ENCODE measurements around the gene SHBG. TPM values are rescaled to one million over a fixed set of nuclear protein-coding genes. Genes with fewer than 3 reads are reported as not detected.

The SHBG gene
- 1 to 10 TPM in 1 of 4 donors, under 1 TPM in 1, not detected in 2; 0.21 to 1.1 TPM for total RNA-seq

- TF ChIP-seq POLR2A (IDR thresholded peaks at IDR 0.05) (no peak), CTCF (IDR thresholded peaks at IDR 0.05) (no peak)
- Histone ChIP-seq H3K4me1 (no peaks in the 10 kb centered on the region), H3K4me3 (no peak within 1 kb of the TSS), H3K9me3 (no peaks in the 10 kb centered on the region), H3K27ac (no peak within 1 kb of the TSS), H3K27me3 (no peaks in the 10 kb centered on the region), H3K36me3 (no peaks in the 10 kb centered on the region)
- intact Hi-C loops (cut with DNase I; ENCODE audit: low total_unique reads): loop anchor here (5.0 kb wide), 1 partner anchor 57 kb away; the partner anchor contains the start of genes TP53 and WRAP53
- no peak for DNase-seq
Observed at GRCh38 chr17:7629939-7630571, at the start of gene SHBG. SHBG (plus strand) TSS chr17:7630135; CDS start chr17:7630173, 38 bp downstream.

DNA sequence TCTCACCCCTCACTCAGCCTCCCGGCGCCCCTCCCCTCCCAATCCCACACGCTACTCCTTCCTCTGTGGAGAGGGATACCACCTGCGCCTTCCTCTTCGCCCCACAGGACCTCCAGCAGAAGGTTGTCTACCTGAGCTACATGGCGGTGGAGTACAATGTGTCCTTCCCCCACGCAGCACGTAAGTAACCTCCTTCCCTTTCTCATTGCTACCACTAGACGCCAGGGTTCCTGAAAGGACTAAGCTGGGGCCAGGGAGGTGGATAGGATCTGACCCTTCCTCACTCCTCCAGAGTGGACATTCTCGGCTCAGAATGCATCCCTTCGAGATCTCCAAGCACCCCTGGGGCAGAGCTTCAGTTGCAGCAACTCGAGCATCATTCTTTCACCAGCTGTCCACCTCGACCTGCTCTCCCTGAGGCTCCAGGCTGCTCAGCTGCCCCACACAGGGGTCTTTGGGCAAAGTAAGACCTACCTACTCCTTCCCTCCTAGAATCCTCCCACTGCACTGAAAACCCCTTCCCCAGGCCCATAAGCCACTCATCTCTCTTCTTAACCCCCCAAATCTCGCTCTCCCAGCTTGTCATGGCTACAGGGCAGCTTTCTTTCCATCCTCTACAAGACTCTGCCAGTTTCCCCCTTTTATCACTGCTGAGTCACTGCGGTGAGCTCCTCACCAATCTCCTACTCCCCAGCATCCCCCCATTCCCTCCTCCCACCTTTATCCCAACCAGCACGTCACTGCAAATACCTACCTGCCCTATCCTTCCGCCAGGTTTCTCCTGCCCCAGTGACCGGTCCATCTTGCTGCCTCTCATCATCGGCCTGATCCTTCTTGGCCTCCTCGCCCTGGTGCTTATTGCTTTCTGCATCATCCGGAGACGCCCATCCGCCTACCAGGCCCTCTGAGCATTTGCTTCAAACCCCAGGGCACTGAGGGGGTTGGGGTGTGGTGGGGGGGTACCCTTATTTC lies 49.0 kb upstream of the SHBG start:
- intact Hi-C loops (cut with DNase I; ENCODE audit: low total_unique reads): loop anchor here (10.0 kb wide), 1 partner anchor 226 kb away; the partner anchor contains the start of genes KCTD11 and TMEM95
- Histone ChIP-seq H3K27ac (peak overlapping the region; percentile 76 to 96), H3K4me1 (peaks cover 7% of the 10 kb centered on the region in 2 donors), H3K27me3 (no peaks in the 10 kb centered on the region), H3K36me3 (no peaks in the 10 kb centered on the region), H3K4me3 (no peak overlapping the region), H3K9me3 (no peaks in the 10 kb centered on the region)
- DNase-seq: no peak
- TF ChIP-seq POLR2A (IDR thresholded peaks at IDR 0.05) (no peak), CTCF (IDR thresholded peaks at IDR 0.05) (no peak)

- TF ChIP-seq POLR2A (IDR thresholded peaks at IDR 0.05) (no peak), CTCF (IDR thresholded peaks at IDR 0.05) (no peak)
- no peaks in the 10 kb centered on the region for H3K36me3 ChIP-seq
- peak overlapping the region; percentile 96 for H3K27ac ChIP-seq
- no peaks in the 10 kb centered on the region for H3K27me3 ChIP-seq
- no peaks in the 10 kb centered on the region for H3K9me3 ChIP-seq
- peaks cover 7% of the 10 kb centered on the region in 2 donors for H3K4me1 ChIP-seq
- H3K4me3 ChIP-seq: peak overlapping the region; percentile 64 to 66
- peak in 1 of 2 donors; percentile 49 for DNase-seq
- intact Hi-C loops (cut with DNase I; ENCODE audit: low total_unique reads): loop anchor here (10.0 kb wide), 1 partner anchor 228 kb away; the partner anchor contains the start of genes KCTD11 and TMEM95
Observed at GRCh38 chr17:7582396-7583252, 47.3 kb upstream of the SHBG start.

DNA sequence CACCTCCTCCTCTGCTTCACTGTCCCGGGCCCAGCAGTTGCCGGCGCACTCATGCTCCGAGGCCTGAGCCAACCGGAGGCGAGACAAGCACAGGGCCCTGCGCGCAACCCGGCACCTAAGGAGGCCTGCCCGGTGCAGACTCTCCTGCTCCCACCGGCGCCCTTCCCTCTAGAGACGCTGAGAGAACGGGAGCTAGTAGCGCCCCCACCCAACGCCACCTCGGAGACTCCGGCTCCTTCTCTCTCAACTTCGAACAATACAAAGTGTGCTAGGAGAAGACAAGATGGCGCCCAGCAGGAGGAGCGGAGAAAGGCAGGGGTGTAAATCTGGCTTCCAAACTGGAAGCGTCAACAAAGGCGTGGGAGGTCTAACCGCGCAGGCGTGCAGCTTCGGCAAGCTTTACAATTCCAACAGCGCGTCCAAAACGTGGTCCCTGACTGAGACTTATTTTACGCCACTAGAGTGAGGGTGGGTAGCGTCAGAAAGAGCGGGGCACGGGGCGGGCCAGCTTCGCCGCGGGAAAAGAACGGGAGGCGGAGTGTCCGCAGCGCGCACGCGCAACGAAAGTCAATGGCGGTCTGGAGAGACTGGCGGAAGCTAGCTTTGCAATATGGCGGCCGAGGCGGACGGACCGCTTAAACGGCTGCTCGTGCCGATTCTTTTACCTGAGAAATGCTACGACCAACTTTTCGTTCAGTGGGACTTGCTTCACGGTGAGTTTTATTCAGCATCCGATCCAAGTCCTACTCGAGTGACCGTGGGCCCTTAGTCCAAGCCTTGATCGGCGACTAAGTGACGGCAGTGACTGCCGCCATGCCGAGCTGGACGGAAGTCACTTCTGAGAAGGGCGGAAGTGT lies 46.5 kb upstream of the SHBG start, which contains the start of gene MPDU1:
Gene MPDU1 (plus strand): TSS at position 600 of the 857 bp plus-strand sequence. CDS start 11 bp downstream, at position 611.
- no peaks in the 10 kb centered on the region for H3K9me3 ChIP-seq
- H3K27ac ChIP-seq: peak within 1 kb of the TSS; percentile 96
- peak; percentile 97 to 98 for DNase-seq
- peaks cover 7% of the 10 kb centered on the region in 2 donors for H3K4me1 ChIP-seq
- H3K36me3 ChIP-seq: no peaks in the 10 kb centered on the region
- H3K27me3 ChIP-seq: no peaks in the 10 kb centered on the region
- peak within 1 kb of the TSS; percentile 64 to 66 for H3K4me3 ChIP-seq
- intact Hi-C loops (cut with DNase I; ENCODE audit: low total_unique reads): loop anchor here (10.0 kb wide), 1 partner anchor 229 kb away; the partner anchor contains the start of genes KCTD11 and TMEM95
- TF ChIP-seq CTCF (IDR thresholded peaks at IDR 0.05) (peak in 2 of 4 experiments; percentile 18 to 27), POLR2A (IDR thresholded peaks at IDR 0.05) (peak; percentile 60 to 73)
